HCT116 (cell line): ENCODE data around the gene PYGL. TPM values are rescaled to one million over a fixed set of nuclear protein-coding genes. Genes with fewer than 3 reads are reported as not detected.

ENCODE experiments used
- ATAC-seq: fragments of 200-7000 bp; cut with Tn5 transposase; 2 replicates; pipeline ENCODE4 v1.9.1; 2020; ENCODE audit warnings: mild to moderate bottlenecking, moderate library complexity
- BruUV-seq: library from RNA; stranded (reverse); fragments of 400-500 nt; replicated peaks from 2 replicates; lab custom pipeline; 2021; lab: Mats Ljungman, UMichigan
- CTCF ChIA-PET: fragments of 300-600 bp; sonication (Branson Sonifier 250); formaldehyde crosslinking; loops from one replicate; lab custom pipeline; 2021; ENCODE audit warnings: antibody characterized with exemption; lab: Charles Lee
- POLR2A ChIA-PET: fragments of 300-600, 350-600 bp; sonication (Branson Sonifier 250); formaldehyde crosslinking; loops from one replicate; lab custom pipeline; 2021; ENCODE audit warnings: antibody characterized with exemption; lab: Charles Lee
- RAD21 ChIA-PET, 2 experiments: fragments of 300-600 bp; sonication (Branson Sonifier 250); formaldehyde crosslinking; loops; one replicate each; lab custom pipeline; 2023; ENCODE audit warnings: low total read pairs in 2 of 2; ENCODE audit not compliant: uncharacterized antibody in 2 of 2, unreplicated experiment in 2 of 2, low non-redundant PET in 1 of 2; lab: Charles Lee
- DNase-seq: peaks from one replicate; pipeline ENCODE4 v3.0.0-alpha.2; 2010; ENCODE audit warnings: low read depth, low spot score
- H2AFZ ChIP-seq: fragments of 200-600 bp; shearing (Covaris generic), sonication (generic); 2 replicates; pipeline ENCODE4 v1.6.1; 2017; ENCODE audit warnings: low read depth, mixed run types, mixed read lengths, antibody characterized with exemption, low read length; ENCODE audit not compliant: poor library complexity, severe bottlenecking
- H3K27ac ChIP-seq: 2 replicates; pipeline ENCODE4 v1.5.1; 2012; ENCODE audit warnings: low read depth, low read length
- H3K27me3 ChIP-seq: fragments of 200-600 bp; sonication (generic); 2 replicates; pipeline ENCODE4 v1.6.1; 2016; ENCODE audit warnings: mixed run types, low read length, mixed read lengths; ENCODE audit not compliant: insufficient read depth
- H3K36me3 ChIP-seq, 2 experiments: fragments of 200-500 bp in 1 of 2; fragments of 200-600 bp in 1 of 2; sonication (Bioruptor generic) in 1 of 2; sonication (generic) in 1 of 2; 2 replicates each; pipeline versions ENCODE4 v1.5.1 to v1.6.1; 2014 to 2016; ENCODE audit warnings: low read length in 2 of 2, inconsistent platforms in 1 of 2, mixed read lengths in 1 of 2, mixed run types in 1 of 2; ENCODE audit not compliant: insufficient read depth in 2 of 2, control insufficient read depth in 1 of 2
- H3K4me1 ChIP-seq, 2 experiments: fragments of 200-600 bp in 1 of 2; sonication (generic) in 1 of 2; 2 replicates each; pipeline versions ENCODE4 v1.5.1 to v1.6.1; 2012 to 2017; ENCODE audit warnings: low read length in 2 of 2, inconsistent platforms in 1 of 2, mild to moderate bottlenecking in 1 of 2, mixed read lengths in 1 of 2, mixed run types in 1 of 2, moderate library complexity in 1 of 2; ENCODE audit not compliant: insufficient read depth in 2 of 2, control insufficient read depth in 1 of 2
- H3K4me2 ChIP-seq: fragments of 200-600 bp; sonication (generic); 2 replicates; pipeline ENCODE4 v1.6.1; 2017; ENCODE audit warnings: mixed run types, low read length, mixed read lengths
- H3K4me3 ChIP-seq, 2 experiments: fragments of 200-600 bp in 1 of 2; sonication (generic) in 1 of 2; replicated peaks in 1 of 2; 2 replicates each; pipeline ENCODE4 v1.5.1; 2011 to 2016; ENCODE audit warnings: low read length in 2 of 2, control low read depth in 1 of 2, low read depth in 1 of 2, mild to moderate bottlenecking in 1 of 2, mixed read lengths in 1 of 2, mixed run types in 1 of 2
- H3K79me2 ChIP-seq: fragments of 200-600 bp; sonication (generic); 2 replicates; pipeline ENCODE4 v1.6.1; 2017; ENCODE audit warnings: mild to moderate bottlenecking, mixed run types, low read length, moderate library complexity, mixed read lengths; ENCODE audit not compliant: insufficient read depth
- H3K9ac ChIP-seq: fragments of 200-600 bp; sonication (generic); 2 replicates; pipeline ENCODE4 v1.6.1; 2016; ENCODE audit warnings: low read length, mixed read lengths
- H3K9me2 ChIP-seq: fragments of 200-600 bp; sonication (generic), shearing (Covaris generic); 2 replicates; pipeline ENCODE4 v1.6.1; 2017; ENCODE audit warnings: mixed run types, mild to moderate bottlenecking, moderate library complexity; ENCODE audit not compliant: insufficient read depth
- H3K9me3 ChIP-seq, 2 experiments: fragments of 200-500 bp in 1 of 2; fragments of 200-600 bp in 1 of 2; sonication (Bioruptor generic) in 1 of 2; sonication (generic) in 1 of 2; 2 replicates each; pipeline ENCODE4 v1.6.1; 2014 to 2017; ENCODE audit warnings: low read length in 2 of 2, mixed read lengths in 2 of 2, inconsistent platforms in 1 of 2, low read depth in 1 of 2, mild to moderate bottlenecking in 1 of 2, mixed run types in 1 of 2, moderate library complexity in 1 of 2; ENCODE audit not compliant: control insufficient read depth in 1 of 2, insufficient read depth in 1 of 2
- H4K20me1 ChIP-seq: fragments of 200-600 bp; sonication (generic), shearing (Covaris generic); 2 replicates; pipeline ENCODE4 v1.6.1; 2017; ENCODE audit warnings: mixed run types, mild to moderate bottlenecking, moderate library complexity; ENCODE audit not compliant: insufficient read depth
- CBX3 ChIP-seq: IDR thresholded peaks from 2 replicates; pipeline ENCODE4 v1.6.1; 2012; ENCODE audit warnings: low read depth
- CTCF ChIP-seq, 3 experiments: fragments of 200-600 bp in 1 of 3; sonication (generic) in 1 of 3; IDR thresholded peaks in 2 of 3; conservative IDR thresholded peaks in 1 of 3; 2 replicates each; pipeline ENCODE4 v1.5.1; 2012 to 2017; ENCODE audit warnings: low read depth in 2 of 3, low read length in 2 of 3, antibody characterized with exemption in 1 of 3, borderline replicate concordance in 1 of 3, control low read depth in 1 of 3, mild to moderate bottlenecking in 1 of 3, mixed read lengths in 1 of 3, mixed run types in 1 of 3, moderate library complexity in 1 of 3; ENCODE audit not compliant: insufficient read depth in 1 of 3
- intact Hi-C: fragments of 100-400 bp; cut with micrococcal nuclease; formaldehyde crosslinking; loops from 2 replicates; pipeline ENCODE4 v1.10.0; 2022
- total RNA-seq: library from RNA; stranded (reverse); gene quantifications from one replicate; pipeline ENCODE4 v1.2.1, GENCODE V29; 2021; ENCODE audit not compliant: unreplicated experiment

Gene PYGL
- total RNA-seq, 1 experiment from 2014 or later, result 173 TPM

- Histone ChIP-seq H2AFZ (peak overlapping the region; percentile 54), H3K4me3 (no peak overlapping the region)
- DNase-seq, result no peak
- TF ChIP-seq CBX3, result no peak
- peak in 2 of 3 experiments; percentile 21 to 29; a peak in 3 of 6 replicates for TF ChIP-seq CTCF (IDR thresholded peaks at IDR 0.05 in 2 of 3, conservative IDR thresholded peaks at IDR 0.05 in 1 of 3; ENCODE audit: borderline replicate concordance in 1 of 3, insufficient read depth in 1 of 3, low read depth in 2 of 3, low read length in 2 of 3)
- TF ChIP-seq, all 23 proteins: peak for 1
- Histone ChIP-seq H3K27ac (no peak overlapping the region), H3K27me3 (no peaks in the 10 kb centered on the region), H3K9ac (no peak overlapping the region), H3K36me3 (no peaks in the 10 kb centered on the region), H3K79me2 (no peaks in the 10 kb centered on the region), H3K9me3 (no peaks in the 10 kb centered on the region), H4K20me1 (no peaks in the 10 kb centered on the region), H3K9me2 (no peaks in the 10 kb centered on the region), H3K4me1 (peaks cover 10 to 12% of the 10 kb centered on the region in 2 experiments), H3K4me2 (no peak overlapping the region)
- POLR2A ChIA-PET, result interaction anchor here (1.2 kb wide), 1 partner anchor 9 kb away, joined by 3 read pairs; no protein-coding TSS in a partner anchor
- CTCF ChIA-PET, result interaction anchor here (0.5 to 1.2 kb wide), 3 partner anchors 82 to 313 kb away, joined by 3 to 5 read pairs (median 3); no protein-coding TSS in a partner anchor
- RAD21 ChIA-PET, result no interaction called here
- BruUV-seq, result no TSS peak
- ATAC-seq, result peak; percentile 51
- intact Hi-C loops, result no loop called here
Observed at GRCh38 chr14:50855558-50855957, 88.7 kb downstream of the PYGL start.

Other genes starting within 250 kb of the PYGL start
- gene NIN, start 113.3 kb downstream of the PYGL start, total RNA-seq, result 39.6 TPM
- 0.74 TPM for gene ABHD12B, start 72.4 kb downstream of the PYGL start, total RNA-seq
- gene TRIM9, start 150.6 kb upstream of the PYGL start, total RNA-seq, result 4.6 TPM